ENCODE data around the gene DPYSL5. TPM values are rescaled to one million over a fixed set of nuclear protein-coding genes. Genes with fewer than 3 reads are reported as not detected.

DPYSL5 gene
- total and polyA plus RNA-seq, 9 of the 15 experiments (the other 6 are each of a cell fraction or from before 2014, with no cell fraction given): 0.06 TPM; not detected in 8

- TF ChIP-seq ZNF609 (CRISPR knock-in tag; IDR thresholded peaks at IDR 0.05; ENCODE audit: borderline replicate concordance) (no peak), ZBTB8A (IDR thresholded peaks at IDR 0.05; ENCODE audit: partially characterized antibody) (no peak), MXI1 (IDR thresholded peaks at IDR 0.05; ENCODE audit: low read depth, low read length) (no peak), NFE2 (IDR thresholded peaks at IDR 0.05; ENCODE audit: low read depth) (no peak), KLF6 (CRISPR knock-in tag; IDR thresholded peaks at IDR 0.05; ENCODE audit: borderline replicate concordance) (no peak), ZSCAN29 (IDR thresholded peaks at IDR 0.05) (no peak), ETV6 (IDR thresholded peaks at IDR 0.05; ENCODE audit: borderline replicate concordance in 1 of 2, low read depth in 2 of 2, low read length in 1 of 2) (no peak), ETV6 (CRISPR knock-in tag; IDR thresholded peaks at IDR 0.05; ENCODE audit: borderline replicate concordance) (no peak), BCOR (IDR thresholded peaks at IDR 0.05) (no peak), AFF4 (CRISPR knock-in tag; IDR thresholded peaks at IDR 0.05) (no peak), ZBTB43 (CRISPR knock-in tag; IDR thresholded peaks at IDR 0.05) (no peak), RBM39 (optimal IDR thresholded peaks at IDR 0.05; ENCODE audit: low read depth, low read length) (no peak)
These were observed 37.9 kb downstream of the DPYSL5 start (continued) for GRCh38 chr2:26885651-26886329.

Data from K562 (cell line).